HK-2 (cell line): ENCODE measurements around the gene TMEM156.

Experiments used
- DNase-seq: peaks from one replicate; pipeline ENCODE4 v3.0.0-alpha.2; 2018; ENCODE audit not compliant: unreplicated experiment

TMEM156 gene, protein sequence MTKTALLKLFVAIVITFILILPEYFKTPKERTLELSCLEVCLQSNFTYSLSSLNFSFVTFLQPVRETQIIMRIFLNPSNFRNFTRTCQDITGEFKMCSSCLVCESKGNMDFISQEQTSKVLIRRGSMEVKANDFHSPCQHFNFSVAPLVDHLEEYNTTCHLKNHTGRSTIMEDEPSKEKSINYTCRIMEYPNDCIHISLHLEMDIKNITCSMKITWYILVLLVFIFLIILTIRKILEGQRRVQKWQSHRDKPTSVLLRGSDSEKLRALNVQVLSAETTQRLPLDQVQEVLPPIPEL

DNA sequence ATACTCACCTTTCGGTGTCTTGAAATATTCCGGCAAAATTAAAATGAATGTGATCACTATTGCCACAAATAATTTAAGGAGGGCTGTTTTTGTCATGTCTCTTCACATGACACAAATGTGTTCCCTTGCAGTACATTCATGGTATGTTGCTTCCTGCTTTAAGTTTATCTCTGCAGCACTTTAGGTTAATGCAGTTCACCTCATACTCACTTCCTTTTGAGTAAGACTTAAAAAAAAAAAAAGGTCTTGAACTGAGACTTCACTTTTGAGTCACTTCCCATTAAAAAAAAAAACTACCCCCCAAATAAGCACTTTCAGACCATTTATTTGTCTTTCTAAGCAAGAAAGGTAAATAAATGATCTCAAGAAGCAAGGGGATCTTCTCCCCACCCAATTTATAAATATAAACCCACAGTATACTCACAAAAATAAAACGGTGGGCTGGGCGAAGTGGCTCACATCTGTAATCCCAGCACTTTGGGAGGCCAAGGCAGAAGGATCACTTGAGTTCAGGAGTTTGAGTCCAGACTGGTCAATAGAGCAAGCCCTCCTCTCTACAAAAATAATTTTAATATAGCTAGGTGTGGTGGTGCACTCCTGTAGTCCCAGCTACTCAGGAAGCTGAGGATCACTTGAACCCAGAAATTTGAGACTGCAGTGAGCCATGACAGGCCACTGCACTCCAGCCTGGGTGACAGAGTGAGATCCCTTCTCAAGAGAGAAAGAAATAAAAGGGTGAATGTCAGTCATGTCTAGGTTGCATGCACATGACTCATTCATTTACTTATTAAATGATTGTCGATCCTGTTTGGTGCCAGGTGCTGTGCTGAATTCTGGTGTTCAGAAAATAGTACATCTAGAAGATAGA, at the start of gene TMEM156:
Gene TMEM156 (minus strand): TSS at position 192 of the 868 bp plus-strand sequence. CDS start 96 bp downstream, at position 96.
- DNase-seq, result no peak

- no peak for DNase-seq
Measured at GRCh38 chr4:39078829-39079228, 46.6 kb upstream of the TMEM156 start.

DNA sequence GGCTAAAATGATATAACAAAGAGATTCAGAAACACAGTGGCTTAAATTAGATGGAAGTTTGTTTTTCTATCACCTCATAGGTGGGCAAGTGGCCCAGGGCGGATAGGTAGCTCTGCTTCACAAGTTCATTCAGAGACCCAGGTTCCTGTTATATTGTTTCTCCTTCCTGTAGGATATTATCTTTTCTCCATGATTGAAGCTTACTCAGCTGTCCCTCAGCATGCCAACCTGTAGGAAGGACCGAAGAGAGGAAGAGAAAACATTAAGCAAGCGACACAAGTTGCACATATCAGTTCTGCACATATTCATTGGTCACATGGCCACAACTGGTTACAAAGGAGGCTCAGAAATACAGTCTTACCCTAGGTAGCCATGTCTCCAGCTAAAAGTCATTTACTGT, 36.7 kb upstream of the TMEM156 start:
- DNase-seq, result no peak

DNA sequence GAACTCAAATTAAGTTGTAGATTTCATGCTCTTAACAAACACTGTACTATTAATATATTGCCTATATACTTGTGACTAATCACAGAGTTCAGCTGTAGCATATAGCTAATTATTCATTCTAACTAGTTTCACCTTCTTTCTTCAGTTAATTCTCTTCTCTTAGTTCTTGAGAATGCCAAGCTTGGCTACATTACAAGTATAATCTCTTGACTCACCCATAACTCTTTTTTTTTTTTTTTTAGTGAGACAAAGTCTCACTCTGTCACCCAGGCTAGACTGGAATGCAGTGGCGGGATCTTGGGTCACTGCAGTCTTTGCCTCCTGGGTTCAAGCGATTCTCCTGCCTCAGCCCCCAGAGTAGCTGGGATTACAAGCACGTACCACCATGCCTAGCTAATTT, 35.2 kb upstream of the TMEM156 start:
- no peak for DNase-seq

- DNase-seq, result no peak
Measured at GRCh38 chr4:39067031-39067430, 34.8 kb upstream of the TMEM156 start.

DNA sequence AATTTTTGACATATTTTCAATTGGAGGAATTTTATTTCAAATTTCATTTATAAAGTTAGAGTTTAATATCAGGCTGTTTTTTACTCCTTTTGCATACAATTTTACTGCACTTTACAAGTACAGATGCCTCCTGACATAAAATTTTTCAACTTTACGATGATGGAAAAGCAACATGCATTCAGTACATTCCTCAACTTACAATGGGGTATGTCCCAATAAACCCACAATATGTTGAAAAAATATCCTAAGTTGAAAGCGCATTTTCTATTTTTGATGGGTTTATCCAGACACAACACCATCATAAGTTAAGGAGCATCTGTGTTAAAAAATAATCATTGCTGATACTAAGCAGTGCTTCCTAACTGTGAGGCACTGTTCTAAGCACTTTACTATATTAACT, 34.2 kb upstream of the TMEM156 start:
- DNase-seq, result no peak

DNA sequence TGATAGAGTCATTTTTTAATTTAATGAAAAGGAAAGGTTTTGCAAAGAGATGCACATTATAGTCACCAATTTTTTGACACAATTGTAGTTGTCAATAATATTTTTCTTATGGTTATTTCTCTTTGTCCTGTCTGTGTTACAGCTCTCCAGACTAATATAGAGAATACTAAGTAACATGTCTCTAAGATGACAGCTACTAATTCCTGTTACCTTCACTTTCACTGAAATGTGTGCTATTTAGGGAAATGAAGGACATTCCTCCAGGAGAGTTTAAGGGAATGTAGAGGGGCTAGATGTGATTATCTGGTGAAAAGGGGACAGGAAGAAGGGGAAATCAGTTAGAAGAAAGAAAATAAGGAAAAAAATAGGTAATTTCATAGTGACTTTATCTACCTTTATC, 31.2 kb upstream of the TMEM156 start:
- DNase-seq, result no peak

GRCh38 chr4:39062770-39063097, 30.5 kb upstream of the TMEM156 start:
- DNase-seq, result no peak

DNA sequence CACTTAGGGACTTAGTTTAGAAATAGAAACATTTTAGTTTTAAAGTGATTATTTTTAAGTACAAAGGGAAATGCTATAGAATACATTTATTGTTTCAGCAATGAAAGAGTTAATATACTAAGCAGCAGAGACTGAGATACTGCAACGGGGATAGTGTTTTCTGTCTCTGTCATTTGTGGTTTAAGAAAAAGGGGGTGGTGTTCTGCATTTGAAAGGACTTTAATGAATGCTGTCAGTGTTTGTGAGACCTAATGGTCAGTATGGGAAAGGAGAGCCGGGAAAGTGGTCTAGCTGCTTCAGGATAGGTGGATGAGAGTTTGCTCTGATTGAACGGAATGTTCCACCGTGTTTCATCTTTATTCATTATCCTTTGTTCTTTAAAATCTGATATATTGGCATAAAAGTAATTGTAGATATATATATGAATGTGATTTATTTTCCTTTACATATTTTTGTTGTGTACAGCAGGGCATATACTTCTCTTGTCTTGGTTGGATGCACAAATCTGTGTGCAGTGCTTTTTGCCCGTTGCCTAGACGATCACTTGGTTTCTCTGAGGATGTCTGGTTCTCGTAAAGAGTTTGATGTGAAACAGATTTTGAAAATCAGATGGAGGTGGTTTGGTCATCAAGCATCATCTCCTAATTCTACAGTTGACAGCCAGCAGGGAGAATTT, 30.0 kb upstream of the TMEM156 start, which contains the start of gene KLHL5:
Gene KLHL5 (plus strand): TSS at position 139 of the 676 bp plus-strand sequence. CDS start 421 bp downstream, at position 560.
- DNase-seq, result no peak

- DNase-seq, result no peak
Measured at GRCh38 chr4:39061457-39061856, 29.2 kb upstream of the TMEM156 start.

GRCh38 chr4:39056023-39056422, 23.8 kb upstream of the TMEM156 start:
- no peak for DNase-seq

DNA sequence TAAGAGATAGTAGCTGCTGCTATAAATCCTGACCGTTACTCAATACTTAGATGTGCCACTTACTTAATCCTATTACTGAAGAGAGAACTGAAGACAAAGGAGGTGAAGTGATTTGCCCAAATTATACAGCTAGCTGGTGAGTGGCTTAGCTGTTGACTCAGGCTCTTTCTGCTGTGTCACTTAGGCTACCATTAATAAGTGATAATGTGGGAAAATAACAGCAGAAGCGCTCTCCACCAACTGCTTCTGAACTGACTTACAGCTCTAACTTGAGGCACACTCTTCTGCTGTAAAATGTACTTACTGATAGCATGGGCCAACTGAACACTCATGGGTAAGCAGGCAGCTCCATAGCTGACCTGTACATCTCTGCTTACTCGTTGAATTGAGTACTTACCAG, 22.3 kb upstream of the TMEM156 start:
- no peak for DNase-seq

DNA sequence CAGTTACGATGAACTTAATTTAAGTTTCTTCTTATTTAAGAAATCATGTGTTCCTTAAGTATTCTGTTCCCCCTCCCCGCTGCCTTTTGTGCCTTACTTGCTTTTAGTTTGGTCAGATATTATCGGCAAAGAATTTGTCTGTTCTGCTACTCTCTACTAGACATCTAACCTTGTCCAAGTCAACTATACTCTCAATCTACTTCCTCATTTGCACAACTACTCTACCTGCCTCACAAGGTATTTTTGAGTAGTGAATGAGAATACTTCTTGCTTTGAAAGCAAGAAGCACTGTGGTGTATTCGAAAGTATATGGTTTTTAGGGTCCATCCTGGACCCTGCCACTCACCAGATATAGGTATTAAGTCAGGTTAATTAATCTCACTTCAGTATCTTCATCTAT, 21.8 kb upstream of the TMEM156 start:
- DNase-seq, result no peak

GRCh38 chr4:39051492-39051891, 19.3 kb upstream of the TMEM156 start:
- DNase-seq, result no peak

- DNase-seq, result no peak
Measured at GRCh38 chr4:39050590-39050989, 18.4 kb upstream of the TMEM156 start.

- DNase-seq, result no peak
Measured at GRCh38 chr4:39048311-39048710, 16.1 kb upstream of the TMEM156 start.

- DNase-seq, result no peak
Measured at GRCh38 chr4:39047681-39048080, 15.5 kb upstream of the TMEM156 start.

- no peak for DNase-seq
Measured at GRCh38 chr4:39046249-39046648, 14.0 kb upstream of the TMEM156 start.

DNA sequence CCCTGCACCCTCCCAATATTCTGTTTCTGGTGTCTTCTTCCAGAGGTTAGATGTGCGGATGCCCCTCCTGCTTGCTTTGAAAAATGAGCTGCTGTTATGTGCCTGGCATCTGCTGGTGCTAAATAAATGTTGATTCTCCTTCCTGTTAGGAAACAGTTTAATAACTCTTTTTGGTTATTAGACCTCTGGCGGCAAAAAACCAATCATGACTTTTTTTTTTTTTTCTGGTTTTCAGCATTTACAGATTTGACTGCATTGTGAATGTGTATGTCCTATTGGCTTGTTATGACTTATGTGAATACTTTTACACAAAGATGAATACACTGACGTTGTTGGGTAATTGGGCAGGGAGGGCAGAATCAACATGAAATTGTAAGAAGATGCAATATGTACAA, 13.6 kb upstream of the TMEM156 start:
- DNase-seq, result no peak

GRCh38 chr4:39044956-39045826, 13.0 kb upstream of the TMEM156 start:
- DNase-seq, result no peak

- peak; percentile 95 for DNase-seq
Measured at GRCh38 chr4:39044364-39044955, 12.3 kb upstream of the TMEM156 start.
